CD4-positive, alpha-beta T cell treated with Interleukin-4 for 4 hours (primary cell): ENCODE data around the gene IST1.
A peak's percentile ranks its signal among the peaks of the same experiment; 100 is the strongest.
"Not testable (repeated sequence)": the region's sequence is repeated elsewhere in the genome, so short reads cannot be mapped to it uniquely, and the experiment has no call there.

Source experiments
- DNase-seq: peaks from one replicate; pipeline ENCODE4 v3.0.0-alpha.2; 2020

The IST1 gene

DNA sequence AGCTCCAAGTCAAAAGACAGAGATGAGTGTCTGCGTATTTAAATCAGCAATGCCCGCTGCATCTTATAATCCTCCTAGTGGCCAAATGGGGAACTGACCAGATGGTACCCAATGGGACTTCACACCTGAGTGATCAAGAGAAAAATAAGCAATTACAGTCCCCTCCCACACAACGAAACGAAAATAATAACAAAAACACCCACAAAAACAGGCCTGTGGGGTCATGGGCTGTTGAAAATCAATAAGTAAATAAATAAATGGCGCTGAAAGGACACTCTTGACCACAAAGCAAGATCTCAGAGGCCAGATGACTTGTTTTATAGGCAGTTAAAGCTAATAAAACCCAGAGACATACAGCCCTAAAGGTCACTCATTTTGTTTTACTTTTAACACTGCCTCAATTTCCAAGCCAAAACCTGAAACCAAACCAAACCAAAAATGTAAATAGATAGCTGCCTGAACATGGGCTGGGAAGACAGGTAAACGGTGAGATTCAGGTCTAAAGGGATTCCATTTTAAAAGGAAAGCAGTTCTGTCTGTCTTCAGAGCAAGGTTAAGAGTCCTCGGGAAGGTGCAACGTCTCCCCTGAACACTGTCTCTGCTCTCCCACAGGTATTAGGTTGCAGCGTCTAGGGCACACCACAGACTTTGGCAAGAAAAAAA, 12.7 kb upstream of the IST1 start:
- peak; percentile 91 for DNase-seq

DNA sequence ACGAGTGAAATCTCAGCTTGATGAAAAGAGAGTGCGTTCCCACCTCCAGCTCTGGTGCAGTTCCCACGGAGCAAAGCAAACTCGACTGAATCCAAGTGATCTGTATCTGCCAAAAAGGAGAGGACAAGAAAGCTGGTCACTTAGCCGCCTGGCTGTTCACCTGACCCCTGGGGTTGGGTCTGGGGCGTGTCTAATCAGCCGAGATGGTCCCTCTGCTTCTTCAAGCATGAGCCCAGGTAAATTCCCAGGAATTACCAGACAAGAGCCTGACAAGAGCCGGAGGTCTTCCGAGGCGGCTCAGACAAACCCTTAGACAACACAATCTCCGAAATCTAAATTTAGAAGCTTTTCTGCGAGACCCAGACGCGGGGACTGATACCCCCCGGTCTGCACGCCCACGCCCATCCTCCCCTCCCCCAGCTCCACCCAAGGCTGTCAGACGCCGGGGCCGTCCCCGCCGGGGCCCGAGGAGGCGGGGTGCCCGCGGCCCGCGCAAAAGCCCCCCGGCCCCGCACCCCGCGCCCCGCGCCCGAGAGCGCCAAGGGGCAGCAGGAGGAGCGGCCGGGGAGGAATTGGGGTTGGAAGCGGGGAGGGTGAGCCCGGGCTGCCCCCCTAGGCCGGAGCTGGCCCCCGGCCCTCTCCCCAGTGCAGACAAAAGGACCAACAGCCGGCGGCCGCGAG, 12.0 kb upstream of the IST1 start:
- DNase-seq, result peak; percentile 45

DNA sequence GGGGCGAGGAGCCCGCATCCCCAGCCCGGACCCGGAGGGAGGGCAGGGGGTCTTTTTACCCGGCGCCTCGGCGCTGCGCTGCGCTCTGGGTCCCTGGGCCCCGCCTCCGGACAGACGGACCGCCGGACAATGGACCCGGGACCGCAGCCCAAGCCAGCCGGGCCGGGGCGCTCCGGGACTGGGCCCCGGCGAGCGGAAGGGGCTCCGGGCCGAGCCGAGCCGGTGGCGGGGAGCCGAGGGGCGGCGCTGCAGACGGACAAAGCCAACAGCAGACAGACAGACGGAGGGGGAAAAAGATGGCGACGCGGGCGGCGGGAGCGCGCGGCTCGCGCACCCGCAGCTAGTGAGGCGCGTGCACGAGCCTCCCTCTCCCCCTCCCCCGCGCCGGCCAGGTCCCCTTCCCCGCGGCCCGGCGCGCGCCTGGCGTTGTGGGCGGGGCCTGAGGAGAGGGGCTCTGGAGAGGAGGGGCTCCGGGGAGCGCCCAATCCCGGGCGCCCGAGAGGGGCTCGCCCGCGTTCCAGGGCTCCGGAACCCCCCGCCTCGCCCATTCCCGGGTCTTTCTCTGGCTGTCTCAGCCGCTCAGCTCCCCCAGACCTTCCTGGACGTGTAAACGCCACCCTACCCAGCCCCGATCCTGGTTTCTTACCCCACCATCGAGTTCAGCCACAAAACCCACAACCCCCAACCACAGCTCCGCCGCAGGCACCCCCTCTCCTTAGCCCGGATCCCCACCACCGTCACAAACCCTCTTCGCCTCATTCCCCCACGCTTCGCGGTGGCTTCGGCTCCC, 11.3 kb upstream of the IST1 start, which contains the start of gene ZNF821:
Gene ZNF821 (minus strand): TSS at position 334 of the 790 bp plus-strand sequence. CDS start 4,236 bp downstream, outside the sequence.
- DNase-seq, result peak; percentile 61

DNA sequence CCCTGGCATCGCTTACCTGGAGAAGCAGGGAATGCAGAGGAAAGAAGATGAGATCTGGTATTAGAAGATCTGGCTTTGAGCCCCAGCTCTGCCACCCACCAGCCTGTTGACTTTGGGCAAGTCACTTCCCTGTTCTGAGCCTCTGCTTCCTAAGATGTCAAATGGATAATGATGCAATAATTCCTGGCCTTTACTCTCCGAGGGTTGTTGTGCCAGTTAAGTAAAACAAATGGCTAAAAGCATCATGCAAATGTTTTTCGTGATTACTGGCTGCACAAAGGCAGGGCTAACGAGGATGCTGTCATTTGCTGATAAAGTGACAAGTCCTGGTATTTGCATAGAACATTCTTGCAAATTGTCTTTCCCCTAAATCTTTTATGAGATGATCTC, 10.1 kb upstream of the IST1 start:
- DNase-seq, result no peak

DNA sequence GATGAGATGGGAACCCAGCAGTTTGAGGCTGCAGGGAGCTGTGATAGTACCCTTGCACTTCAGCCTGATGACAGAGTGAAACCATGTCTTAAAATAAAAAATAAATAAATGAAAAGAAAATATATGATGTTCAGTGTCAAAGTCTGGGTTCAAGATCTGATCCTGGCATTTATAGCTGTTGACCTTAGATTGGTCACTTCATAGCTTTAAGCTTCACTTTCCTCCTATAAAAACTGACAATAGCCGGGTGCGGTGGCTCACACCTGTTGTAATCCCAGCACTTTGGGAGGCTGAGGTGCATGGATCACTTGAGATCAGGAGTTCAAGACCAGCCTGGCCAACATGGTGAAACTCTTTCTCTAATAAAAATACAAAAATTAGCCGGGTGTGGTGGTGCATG, 6.2 kb upstream of the IST1 start:
- no peak for DNase-seq

DNA sequence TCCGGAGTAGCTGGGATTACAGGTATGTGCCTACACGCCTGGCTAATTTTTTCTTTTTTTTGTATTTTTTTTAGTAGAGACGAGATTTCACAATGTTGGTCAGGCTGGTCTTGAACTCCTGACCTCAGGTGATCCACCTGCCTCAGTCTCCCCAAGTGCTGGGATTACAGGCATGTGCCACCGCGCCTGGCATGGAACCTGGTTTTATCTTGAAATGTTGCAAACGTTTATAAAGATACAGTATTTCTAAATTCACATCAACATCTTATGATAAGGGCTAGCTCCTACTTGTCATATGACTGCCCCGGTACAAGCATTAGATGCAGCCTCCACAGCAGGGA, 1.5 kb upstream of the IST1 start:
- no peak for DNase-seq

DNA sequence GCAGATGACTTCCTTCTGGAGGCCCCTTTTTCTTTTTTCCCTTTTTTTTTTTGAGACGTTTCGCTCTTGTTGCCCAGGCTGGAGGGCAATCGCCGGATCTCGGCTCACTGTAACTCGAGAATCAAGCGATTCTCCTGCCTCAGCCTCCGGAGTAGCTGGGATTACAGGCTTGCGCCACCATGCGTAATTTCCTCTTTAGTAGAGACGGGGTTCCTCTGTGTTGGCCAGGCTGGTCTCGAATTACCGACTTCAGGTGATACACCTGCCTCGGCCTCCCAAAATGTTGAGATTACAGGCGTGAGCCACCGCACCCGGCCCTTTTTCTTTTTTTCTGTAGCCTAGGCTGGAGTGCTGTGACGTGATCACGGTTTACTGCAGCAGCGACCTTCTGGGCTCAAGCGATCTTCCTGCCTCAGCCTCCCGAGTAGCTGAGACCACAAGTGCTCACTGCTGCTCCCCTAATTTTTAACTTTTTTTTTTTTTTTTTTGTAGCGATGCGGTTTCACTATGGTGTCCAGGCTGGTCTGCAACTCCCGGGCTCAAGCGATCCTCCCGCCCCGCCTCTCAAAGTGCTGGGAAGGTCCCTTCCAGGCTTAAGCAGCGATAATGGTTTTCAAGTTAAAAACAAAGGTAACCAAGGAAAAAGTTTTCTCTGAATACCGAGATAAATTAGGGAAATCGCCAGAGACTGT, 956 bp upstream of the IST1 start:
- DNase-seq, result peak; percentile 55

DNA sequence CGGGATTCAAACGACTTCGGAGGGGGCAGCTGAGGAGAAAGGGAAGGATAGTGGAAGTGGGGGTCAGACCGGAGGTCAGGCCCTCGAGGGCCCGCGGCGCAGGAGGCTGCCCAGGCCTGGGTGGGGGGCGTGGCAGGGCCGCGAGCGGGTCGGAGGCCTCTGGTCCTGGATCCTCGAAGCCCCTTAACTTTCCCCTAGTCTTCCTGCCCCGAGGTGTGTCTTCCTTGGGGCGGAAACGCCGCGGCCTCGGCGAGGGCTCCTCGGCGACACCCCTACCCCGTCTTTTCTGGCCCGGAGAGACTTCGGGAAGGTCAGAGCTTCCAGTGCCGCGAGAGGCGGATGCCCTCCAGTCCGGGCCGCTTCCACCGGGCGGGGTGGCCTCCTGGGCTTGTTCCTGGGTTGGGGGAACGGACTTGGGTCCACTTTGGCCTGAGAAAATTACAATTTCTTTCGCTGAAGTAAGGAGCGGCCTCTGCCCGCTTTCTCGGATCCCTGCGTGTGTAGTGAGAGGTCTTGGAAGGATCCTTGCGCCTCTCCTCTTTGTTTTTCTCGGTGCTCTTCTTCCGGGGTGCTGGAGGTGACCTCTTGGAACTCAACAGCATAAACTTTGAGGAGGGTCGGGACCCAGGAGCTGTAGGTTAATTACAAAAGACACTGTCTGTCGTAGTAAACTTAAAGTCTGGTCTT, 491 bp downstream of the IST1 start:
- peak; percentile 20 for DNase-seq

DNA sequence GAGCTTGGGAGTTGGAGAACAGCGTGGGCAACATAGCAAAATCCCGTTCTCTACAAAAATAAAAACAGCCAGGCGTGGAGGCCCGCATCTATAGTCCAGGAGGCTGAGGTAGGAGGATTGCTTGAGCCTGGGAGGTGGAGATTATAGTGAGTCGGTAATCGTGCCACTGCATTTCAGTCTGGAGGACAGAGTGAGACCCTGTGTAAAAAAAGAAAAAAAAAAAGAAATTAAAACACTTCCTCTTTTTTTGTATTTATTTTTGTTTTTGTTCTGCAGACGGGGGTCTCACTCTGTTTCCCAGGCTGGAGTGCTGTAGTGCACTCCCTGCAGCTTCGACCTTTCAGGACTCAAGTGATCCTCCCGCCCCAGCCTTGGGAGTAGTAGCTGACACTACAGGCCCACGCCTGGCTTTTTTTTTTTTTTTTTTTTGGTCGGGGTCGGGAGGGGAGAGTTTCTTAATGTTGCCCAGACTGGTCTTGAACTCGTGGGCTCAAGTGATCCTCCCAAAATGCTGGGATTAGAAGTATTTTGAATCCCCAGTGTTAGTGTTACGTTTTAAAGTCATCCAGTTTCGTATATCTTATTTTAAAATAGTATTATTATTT, 1.5 kb downstream of the IST1 start:
- DNase-seq, result no peak

DNA sequence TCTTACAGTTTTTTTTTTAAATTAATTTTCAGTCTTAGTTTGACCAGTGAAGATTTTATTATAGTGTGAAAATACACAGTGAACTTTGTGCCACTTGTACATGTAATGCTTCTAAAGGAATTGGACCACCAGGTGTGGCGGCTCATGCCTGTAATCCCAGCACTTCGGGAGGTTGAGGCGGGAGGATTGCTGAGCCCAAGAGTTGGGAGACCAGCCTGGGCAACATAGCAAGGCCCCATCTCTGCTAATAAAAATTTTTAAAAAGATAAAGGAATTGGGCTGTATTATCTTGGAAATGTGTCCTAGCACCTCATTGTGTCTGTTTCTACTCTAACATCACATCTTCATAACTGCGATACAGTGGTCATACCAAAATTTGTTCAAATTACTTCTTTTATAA, 3.8 kb downstream of the IST1 start:
- DNase-seq, result no peak

DNA sequence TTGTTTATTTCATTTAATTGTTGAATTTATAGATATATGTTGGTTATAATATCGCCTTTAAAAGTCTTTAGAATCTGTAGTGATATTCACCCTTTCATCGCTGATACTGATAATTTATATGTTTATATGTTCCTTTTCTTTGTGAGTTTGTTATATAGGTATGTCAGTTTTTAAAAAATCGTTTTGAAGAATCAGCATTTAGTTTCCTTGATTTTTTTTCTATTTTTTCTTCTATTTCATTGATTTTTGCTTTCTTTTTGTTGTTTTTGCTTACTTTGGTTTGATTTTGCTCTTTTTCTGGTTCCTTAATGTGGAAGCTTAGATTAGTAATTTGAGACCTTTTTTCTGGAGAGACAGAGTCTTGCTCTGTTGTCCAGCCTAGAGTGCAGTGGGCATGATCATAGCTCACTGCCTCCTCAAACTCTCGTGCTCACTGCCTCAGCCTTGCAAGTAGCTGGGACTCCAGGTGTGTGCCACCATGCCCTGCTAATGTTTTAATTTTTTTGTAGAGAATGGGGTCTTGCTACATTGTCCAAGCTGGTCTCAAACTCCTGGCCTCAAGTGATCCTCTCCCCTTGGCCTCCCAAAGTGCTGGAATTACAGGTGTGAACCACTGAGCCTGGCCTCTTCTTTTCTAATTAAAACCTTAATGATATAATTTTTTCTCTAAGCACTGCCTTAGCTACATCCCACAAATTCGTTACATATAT, 7.5 kb downstream of the IST1 start:
- no peak for DNase-seq

DNA sequence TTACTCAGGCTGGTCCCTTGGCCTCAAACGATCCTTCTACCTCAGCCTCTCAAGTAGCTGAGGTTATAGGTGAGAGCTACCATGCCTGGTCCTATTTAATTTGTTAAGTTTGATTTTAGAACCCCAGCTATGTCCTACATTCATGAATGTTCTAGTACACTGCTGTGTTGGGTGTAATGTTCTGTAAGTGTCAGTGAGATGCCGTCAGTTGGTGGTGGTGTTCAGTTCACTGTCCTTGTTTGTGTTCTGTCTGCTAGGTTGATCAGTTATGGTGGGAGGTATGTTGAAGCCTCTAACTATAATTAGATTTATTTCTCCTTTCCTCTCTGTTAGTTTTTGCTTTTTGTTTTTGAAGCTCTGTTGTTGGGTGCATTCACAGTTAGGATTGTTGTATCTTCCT, 8.3 kb downstream of the IST1 start:
- DNase-seq, result no peak

DNA sequence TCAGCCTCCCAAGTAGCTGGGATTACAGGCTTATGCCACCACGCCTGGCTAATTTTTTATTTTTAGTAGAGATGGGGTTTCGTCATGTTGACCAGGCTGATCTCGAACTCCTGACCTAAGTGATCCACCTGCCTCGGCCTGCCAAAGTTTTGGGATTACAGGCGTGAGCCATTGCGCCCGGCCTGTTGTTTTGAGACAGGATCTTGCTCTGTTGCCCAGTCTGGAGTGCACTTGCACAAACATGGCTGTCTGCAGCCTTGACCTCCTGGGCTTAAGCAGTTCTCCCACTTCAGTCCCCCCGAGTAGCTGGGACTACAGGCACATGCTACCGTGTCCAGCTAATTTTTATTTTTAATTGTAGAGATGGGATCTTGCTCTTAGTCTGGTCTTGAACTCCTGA, 8.9 kb downstream of the IST1 start:
- DNase-seq, result no peak

DNA sequence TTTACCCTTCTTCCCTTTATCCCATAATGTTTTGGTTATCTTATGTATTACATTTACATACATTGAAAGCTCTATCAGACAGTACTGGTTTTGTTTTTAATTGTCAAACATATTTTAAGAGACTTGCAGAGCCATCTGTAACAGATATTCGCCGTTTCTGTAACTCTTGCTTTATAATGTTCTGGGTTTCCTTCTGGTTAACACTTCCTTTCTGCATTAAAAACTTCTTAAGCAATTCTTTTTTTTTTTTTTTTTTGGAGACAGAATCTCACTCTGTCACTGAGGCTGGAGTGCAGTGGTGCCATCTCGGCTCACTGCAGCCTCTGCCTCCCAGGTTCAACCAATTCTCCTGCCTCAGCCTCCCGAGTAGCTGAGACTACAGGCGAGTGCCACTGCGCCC, 10.4 kb downstream of the IST1 start:
- not testable (repeated sequence) for DNase-seq

DNA sequence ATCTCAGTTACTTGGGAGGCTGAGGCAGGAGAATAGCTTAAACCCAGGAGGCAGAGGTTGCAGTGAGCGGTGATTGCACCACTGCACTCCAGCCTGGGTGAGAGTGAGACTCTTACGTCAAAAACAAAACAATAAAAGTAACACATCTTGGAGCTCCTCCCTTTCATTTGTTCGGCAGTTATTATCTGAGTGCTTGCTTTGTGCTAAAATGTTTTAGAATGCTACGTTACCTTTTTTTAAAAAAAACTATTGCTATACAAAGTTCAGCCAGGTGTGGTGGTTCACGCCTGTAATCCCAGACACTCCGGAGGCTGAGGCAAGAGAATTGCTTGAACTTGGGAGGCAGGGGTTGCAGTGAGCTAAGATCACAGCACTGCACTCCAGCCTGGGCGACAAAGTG, 15.8 kb downstream of the IST1 start:
- DNase-seq, result no peak

DNA sequence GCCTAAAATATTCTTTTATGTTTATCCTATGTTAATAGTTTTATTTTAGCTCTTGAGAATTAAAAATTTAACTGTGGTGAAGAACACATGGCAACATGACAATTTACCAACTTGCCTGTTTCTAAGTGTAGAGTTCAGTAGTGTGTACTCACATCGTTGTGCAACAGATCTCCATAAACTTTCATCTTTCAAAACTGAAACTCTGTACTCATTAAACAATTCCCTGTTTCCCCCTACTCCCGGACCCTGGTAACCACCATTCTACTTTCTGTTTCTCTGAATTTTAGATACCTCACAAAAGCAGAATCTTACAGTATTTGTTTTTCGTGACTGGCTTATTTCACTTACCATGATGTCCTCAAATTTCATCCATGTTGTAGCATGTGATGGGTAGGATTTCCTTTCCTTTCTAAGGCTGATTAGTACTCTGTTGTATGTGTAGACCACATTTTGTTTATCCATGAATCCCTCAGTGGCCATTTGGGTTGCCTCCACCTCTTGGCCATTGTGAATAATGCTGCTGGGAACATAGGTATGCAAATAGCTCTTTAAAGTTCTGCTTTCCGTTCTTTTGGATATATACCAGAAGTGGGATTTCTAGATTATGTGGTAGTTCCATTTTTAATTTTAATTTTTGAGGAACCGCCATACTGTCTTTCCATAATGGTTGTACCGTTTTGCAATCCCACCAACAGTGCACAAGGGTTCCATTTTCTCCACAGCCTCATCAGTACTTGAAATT, 17.4 kb downstream of the IST1 start:
- DNase-seq, result no peak

DNA sequence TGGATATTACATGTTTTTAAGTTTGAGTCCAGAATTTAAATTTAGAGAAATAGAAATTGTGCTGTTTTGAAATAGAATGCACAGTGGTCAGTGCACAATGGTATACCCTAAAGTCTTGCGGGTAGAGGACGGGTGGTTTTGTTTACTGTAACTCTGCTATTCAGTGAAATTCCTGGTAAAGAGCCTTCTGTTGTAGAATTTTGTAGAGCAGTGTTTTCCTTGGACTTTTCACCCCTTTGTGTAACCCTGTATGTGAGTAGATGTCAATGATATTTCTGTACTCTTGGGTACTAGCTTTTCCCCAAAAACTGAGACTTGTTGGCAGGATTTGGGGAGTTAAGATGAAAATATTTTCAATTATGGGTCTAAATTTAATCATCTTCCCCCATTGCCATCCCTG, 19.5 kb downstream of the IST1 start:
- DNase-seq, result no peak

DNA sequence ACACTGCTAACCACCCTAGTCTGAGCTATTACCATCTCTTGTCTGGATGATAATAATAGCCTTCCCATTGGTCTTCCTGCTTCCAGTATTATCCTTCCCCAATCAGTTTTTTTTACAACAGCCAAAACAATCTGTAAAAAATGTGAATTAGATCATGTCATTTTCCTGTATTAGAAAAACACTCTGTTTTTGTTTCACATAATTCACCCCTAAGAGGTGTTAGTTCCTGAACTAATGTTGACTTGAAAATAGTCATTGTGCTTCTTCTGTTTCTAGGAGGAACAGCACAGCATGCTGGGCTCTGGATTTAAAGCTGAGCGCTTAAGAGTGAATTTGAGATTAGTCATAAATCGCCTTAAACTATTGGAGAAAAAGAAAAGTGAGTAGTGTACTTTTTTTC, 20.0 kb downstream of the IST1 start:
- no peak for DNase-seq

DNA sequence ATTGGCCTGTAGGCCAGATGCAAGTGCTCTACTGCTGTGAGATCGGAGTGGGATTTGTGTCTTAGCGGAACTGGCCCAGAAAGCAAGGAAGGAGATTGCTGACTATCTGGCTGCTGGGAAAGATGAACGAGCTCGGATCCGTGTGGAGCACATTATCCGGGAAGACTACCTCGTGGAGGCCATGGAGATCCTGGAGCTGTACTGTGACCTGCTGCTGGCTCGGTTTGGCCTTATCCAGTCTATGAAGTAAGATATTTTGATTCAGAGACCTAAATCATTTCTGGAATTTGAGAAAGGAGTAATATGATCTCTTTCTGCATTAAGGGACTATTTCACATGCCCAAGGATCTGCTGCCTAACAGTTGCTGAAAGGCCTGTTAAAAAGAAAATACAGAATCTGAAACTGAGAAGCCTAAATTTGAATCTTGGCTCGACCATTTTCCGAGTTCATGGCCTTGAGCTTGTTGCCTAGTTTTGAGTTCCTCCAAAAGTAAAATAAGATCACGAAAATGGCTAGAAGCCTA, 21.1 kb downstream of the IST1 start:
- DNase-seq, result no peak

DNA sequence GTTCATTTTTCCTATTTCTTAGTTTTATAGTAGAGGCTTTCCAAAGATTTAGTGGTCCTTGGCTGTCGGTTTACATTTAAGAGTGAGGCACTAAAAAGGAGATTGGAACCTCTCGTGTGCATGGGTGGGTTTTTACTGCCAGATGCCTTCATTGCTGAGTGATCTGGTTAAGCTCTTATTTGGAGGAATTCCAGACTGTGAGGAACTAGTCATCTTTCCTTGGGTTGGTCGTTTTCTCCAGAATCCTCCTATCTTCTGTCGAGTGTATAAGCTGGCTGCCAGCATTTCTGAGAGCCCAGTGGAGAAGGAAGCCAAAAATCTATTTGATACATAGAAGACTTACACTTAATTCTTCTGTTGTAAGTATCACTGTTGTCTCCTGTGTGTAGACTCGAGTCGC, 22.6 kb downstream of the IST1 start:
- no peak for DNase-seq

DNA sequence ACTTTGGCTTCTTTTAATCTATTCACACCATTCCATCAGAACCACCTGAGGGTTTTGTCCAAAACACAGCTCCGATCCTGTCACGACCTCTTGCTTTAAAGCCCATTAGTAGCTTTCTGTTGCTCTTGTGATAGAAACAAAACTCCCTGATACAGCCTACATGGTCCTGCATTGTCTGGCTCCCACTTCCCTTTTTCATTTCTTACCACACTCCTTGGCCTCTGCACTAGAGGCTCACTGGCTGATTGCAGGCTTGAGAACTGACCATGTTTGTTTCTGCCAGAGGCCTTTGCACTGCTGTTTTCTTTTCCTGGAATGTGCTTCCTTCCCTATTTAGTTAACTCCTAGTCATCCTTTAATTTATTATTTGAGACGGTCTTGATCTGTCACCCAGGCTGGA, 23.7 kb downstream of the IST1 start:
- DNase-seq, result no peak
